ENCODE results near the gene ADA.
"Not testable (repeated sequence)": the region's sequence is repeated elsewhere in the genome, so short reads cannot be mapped to it uniquely, and the experiment has no call there.

ADA gene

GRCh38 chr20:44651684-44652423 lies at the start of gene ADA:
ADA (minus strand) TSS chr20:44651699; CDS start chr20:44651607, 92 bp downstream.
- no peak for DNase-seq (ENCODE audit: low read depth)
- TF ChIP-seq CTCF (IDR thresholded peaks at IDR 0.05; ENCODE audit: control insufficient read depth, insufficient read depth, low read depth, low read length, missing control alignments) = no peak
- peak within 1 kb of the TSS; percentile 64 for H3K4me3 ChIP-seq (ENCODE audit: control insufficient read depth, low read depth, low read length)

GRCh38 chr20:44700306-44700705 lies 48.8 kb upstream of the ADA start:
- no peak overlapping the region for H3K4me3 ChIP-seq (ENCODE audit: control insufficient read depth, low read depth, low read length)
- TF ChIP-seq CTCF (IDR thresholded peaks at IDR 0.05; ENCODE audit: control insufficient read depth, insufficient read depth, low read depth, low read length, missing control alignments) = no peak
- no peak for DNase-seq (ENCODE audit: low read depth)

GRCh38 chr20:44698351-44698750 lies 46.9 kb upstream of the ADA start:
- no peak overlapping the region for H3K4me3 ChIP-seq (ENCODE audit: control insufficient read depth, low read depth, low read length)
- TF ChIP-seq CTCF (IDR thresholded peaks at IDR 0.05; ENCODE audit: control insufficient read depth, insufficient read depth, low read depth, low read length, missing control alignments) = no peak
- DNase-seq (ENCODE audit: low read depth) = no peak

- H3K4me3 ChIP-seq (ENCODE audit: control insufficient read depth, low read depth, low read length); DNase-seq (ENCODE audit: low read depth): not testable (repeated sequence)
Measured at GRCh38 chr20:44697041-44697440, 45.5 kb upstream of the ADA start.

- no peak overlapping the region for H3K4me3 ChIP-seq (ENCODE audit: control insufficient read depth, low read depth, low read length)
- TF ChIP-seq CTCF (IDR thresholded peaks at IDR 0.05; ENCODE audit: control insufficient read depth, insufficient read depth, low read depth, low read length, missing control alignments) = no peak
- no peak for DNase-seq (ENCODE audit: low read depth)
Measured at GRCh38 chr20:44696315-44696714, 44.8 kb upstream of the ADA start.

- no peak for TF ChIP-seq CTCF (IDR thresholded peaks at IDR 0.05; ENCODE audit: control insufficient read depth, insufficient read depth, low read depth, low read length, missing control alignments)
- DNase-seq (ENCODE audit: low read depth) = peak; percentile 49
- H3K4me3 ChIP-seq (ENCODE audit: control insufficient read depth, low read depth, low read length) = no peak overlapping the region
Measured at GRCh38 chr20:44695674-44696300, 44.3 kb upstream of the ADA start.

GRCh38 chr20:44695295-44695673 lies 43.8 kb upstream of the ADA start:
- TF ChIP-seq CTCF (IDR thresholded peaks at IDR 0.05; ENCODE audit: control insufficient read depth, insufficient read depth, low read depth, low read length, missing control alignments) = no peak
- DNase-seq (ENCODE audit: low read depth) = no peak
- no peak overlapping the region for H3K4me3 ChIP-seq (ENCODE audit: control insufficient read depth, low read depth, low read length)

Data from AG09309 (cell line).